Upper lobe of left lung (tissue), 4 donors: ENCODE data around the gene PTGDS.

Experiments used
- CTCF ChIP-seq, 6 experiments: fragments of 450-650 bp in 4 of 6; fragments of 200-600 bp in 2 of 6; sonication (generic) in 2 of 6; IDR thresholded peaks; one replicate each; pipeline ENCODE4 v1.5.1; 2016 to 2019; ENCODE audit warnings: antibody characterized with exemption in 6 of 6
- POLR2A ChIP-seq, 4 donors: fragments of 450-650 bp; IDR thresholded peaks; one replicate each; pipeline ENCODE4 v1.5.1; 2016 to 2017; ENCODE audit warnings: antibody characterized with exemption in 4 of 4, mild to moderate bottlenecking in 2 of 4
- POLR2AphosphoS5 ChIP-seq, 2 donors: sonication (generic); formaldehyde crosslinking; IDR thresholded peaks; one replicate each; pipeline ENCODE4 v1.5.1; 2017; ENCODE audit warnings: antibody characterized with exemption in 2 of 2

GRCh38 chr9:136949239-136949816 is 28.0 kb upstream of the PTGDS start:
- no peak for TF ChIP-seq POLR2AphosphoS5 (IDR thresholded peaks at IDR 0.05)
- no peak for TF ChIP-seq CTCF (IDR thresholded peaks at IDR 0.05)
- no peak for TF ChIP-seq POLR2A (IDR thresholded peaks at IDR 0.05)
